NCI-H146 treated with DMSO at 0.1 percent for 48 hours (cell line): ENCODE measurements around the gene SALL1.

Experiments used
- DNase-seq: peaks from one replicate; lab custom pipeline; 2025; ENCODE audit not compliant: unreplicated experiment; lab: John Stamatoyannopoulos, UW

SALL1 gene

DNA sequence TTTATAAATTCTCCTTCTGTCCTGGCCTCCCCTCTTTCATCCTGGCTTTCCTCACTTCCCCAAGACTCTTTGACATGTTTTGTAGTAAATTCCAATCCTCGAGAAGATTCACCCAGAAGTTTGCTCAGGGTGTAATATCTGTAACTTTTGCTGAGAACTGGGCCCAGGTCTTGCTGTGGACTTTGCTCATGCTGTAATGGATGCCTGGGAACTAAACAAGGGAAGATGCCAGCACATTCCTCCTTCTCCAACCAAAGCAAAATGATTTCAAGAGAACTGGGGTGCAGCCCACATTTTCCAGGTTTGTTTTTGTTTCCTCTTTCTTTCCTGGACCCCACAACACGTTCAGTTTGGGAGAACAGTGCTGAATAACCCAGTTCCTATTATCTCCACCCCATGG lies 6.6 kb upstream of the SALL1 start:
- no peak for DNase-seq

DNA sequence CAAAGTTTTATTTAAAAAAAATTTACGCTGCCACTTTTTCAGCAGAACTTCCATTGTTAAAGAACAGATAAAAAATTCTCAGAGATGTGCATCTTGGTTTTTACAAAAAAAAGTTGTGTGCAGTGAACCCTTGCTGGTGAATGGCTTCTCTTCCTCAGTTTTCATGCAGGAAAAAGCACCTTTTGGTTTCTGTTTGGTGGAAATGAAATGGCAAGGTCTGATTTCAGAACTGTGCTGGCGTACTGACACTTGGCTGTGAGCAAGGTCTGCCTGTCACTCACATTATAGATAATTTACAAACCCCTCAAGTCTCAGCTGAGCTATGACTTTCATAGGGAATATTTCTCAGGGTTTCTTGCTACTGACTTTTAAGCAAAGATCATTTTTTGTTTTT lies 5.7 kb upstream of the SALL1 start:
- no peak for DNase-seq

DNA sequence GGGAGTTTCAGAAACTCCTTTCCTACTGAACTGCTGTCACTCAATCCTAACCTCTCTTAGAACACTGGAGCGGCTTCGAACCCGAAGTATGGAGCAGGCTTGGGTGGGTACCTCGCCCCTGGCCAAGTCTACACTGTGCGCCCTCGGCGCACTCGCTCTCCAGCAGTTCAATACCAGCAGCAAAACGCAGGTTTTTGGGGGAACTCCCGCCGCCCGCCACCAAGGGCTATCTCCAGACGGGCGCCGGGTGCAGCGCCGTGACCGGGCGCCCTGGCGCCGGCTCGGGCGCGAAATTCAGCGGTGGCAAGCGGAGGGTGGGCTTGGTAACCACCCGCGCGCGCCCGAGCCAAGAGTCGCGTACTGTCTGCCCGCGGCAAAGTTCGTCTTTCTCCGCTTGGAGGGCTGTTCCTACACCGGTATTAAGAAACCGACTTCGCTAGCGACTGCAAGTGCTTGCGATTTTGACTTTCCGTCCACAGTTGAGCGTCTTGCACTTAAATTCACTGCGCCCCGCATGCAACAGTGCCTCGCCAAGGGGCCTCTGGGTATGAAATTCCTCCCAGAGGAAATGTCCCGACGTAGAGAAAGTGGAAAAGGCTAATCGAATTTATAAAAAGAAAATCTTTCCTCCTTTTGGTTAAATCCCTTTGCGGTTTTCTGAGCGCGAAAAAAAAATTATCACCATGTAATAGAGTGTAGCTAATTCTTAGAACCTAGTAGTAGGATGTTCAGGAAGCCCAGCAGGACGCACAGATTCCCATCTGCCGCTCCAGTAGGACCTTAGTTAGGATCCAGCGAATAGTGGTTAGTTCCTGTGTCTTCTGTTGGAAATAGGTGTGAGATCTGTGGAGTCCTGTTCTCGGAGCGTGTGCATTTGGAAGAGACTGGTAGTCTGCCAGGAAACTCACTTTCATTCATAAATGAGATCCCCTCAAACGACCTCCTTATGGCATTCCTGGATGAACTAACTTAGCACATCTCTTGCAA lies 5.0 kb upstream of the SALL1 start:
- no peak for DNase-seq

DNA sequence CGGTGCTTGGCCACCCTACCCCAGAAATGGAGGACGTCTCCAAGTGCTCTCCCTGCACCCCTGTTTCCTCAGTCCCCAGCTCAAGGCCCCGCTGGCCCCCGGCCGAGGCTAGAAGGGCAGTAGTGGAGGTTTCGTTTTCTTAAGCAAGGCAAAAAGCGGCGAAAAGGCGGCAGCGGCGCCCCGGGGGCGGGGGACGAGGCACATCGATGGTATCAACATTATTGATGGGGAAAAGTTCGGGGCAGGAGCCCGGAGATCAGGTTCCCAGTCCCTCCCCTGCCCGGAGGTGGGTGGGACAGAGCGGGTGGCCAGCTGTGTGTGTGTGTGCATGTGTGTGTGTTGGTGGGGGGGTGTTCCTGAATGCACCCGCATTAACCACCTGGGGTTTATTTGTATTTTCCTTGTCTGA lies 4.1 kb upstream of the SALL1 start:
- no peak for DNase-seq

DNA sequence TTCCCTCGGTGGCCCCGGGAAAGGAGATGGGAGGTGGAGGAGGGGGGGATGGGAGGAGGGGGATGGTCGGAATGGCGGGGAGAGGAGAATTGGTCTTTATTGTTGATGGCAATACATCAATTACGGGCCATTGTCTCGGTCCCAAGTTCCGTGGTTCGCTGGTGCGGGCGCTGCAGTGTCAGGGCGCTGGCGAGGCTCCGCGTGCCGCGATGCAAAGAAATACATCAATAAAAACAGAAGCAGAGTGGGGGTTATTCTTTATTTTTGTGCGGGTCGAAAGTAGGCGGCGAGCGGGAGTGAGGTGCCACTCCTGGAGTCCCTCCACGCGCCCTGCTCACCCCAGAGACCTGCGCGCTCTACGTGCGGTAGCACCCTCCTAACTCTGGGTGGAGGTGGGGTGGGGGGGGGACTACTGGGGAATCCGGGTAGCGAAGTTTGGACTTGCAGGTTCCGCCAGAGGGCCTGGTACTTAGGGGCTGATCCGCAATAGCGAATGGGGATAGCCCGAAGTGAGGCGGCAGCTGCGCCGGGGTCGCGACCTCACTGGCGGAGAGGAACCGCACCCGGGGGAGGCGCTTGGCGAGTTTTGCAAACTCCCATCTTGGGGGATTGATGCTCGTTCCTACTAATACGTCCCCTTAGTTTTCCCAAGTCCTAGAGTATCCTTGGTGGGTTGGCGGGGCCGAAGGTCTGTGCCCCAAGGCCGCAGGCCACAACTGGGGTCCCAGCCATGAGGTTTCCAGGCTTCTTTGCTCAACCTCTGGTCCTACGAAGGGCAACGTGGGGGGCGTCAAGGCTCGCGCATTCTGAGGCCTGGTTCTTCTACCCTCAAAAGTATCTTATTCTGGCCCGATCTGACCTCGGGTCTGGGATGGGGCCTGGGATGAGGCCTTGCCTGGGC lies 3.5 kb upstream of the SALL1 start:
- no peak for DNase-seq

DNA sequence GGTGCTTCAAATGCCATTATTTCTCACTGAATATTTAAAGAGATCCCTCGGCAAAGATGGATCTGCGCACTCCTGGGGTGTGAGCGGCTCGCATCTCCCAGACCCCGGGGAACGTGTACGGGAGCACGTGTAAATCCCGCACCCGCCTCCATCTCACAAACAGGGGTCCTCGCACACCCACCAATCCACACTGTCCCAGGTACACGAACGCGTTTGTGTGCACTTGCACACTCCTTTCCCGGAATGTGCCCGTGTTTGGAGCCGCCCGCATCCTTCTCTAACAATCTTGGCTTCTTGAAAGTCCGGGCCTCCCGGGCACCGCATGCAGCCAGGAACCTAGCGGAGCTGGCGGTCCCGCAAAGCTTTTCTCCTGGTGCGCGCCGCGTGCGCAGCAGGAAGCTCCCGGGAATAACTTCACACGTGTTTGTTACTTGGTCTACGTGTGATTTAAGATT lies 2.5 kb upstream of the SALL1 start:
- DNase-seq = no peak

DNA sequence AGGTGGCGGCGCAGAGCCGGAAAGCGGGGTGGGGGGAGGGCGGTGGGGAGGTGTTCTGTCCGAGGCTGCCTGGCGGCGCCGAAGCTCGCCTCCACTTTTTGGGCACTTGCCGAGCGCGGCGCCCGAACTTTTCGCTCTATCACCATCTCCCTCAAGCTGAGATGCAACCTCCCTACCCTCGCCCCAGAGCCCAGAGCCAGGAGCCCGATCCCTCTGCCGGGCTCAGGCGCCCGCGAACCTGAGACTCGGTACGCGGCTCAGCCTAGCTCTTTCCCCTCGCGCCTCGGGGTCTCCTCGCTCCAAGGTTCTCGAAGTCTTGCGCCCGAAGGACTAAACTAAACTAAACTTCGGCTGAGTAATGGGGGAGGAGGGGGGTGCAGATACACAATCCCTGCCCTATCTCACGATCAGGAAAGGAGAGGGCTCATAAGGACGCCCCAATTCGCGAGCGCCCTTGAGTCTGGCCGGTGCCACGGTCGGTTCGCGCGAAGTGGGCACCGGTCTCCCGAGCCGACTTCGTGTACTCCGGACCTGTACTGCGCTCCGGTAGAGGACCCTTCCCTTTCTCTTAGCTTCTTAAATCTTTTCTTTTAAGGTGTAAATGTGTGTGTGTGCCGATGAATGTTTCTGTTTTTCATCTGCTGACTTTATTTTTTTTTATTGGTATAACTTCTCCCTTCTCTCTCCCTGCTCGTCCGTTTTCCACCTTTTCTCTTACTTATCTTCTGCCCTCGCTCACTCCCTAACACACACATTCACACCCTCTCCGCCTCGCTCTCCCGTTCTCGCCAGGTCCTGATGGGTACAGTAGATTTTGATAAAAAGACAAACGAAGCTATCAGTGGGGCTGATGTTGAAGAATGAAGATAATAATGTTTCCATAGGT lies 1.9 kb upstream of the SALL1 start:
- DNase-seq = no peak

DNA sequence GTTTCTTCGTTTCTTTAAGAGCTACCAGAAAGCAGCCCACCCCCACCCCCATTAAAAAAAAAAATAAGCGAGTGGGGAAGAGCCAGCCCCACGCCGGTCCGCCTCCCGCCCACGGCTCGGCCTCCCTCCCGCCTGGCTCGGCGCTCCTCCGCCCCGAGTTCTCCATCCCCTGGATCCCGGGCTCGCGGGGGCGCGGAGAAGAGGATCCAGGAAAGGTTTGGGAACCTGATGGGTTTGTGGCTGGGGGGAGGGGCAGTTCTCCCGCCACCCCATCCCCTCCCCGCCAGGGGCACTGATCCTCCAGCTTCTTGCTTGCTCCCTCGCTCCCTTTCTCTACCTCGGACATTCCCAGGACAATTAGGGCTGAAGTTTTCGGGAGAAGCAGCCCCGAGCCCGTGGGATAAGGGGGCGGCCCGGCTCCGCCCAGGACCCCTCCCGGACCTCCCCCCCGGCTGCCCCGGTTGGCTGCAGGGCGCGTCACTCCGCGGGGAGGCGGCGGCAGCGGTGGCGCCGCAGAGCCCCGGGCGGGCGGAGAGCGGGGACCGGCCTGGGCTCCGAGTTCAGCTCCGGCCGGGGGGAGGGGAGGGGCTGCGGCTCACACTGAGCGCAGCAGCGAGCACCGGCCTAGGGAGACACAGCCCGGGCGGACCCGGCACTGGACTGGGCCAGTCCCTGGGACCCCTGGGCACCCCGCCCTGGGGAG lies 1.0 kb upstream of the SALL1 start:
- peak; percentile 35 for DNase-seq

DNA sequence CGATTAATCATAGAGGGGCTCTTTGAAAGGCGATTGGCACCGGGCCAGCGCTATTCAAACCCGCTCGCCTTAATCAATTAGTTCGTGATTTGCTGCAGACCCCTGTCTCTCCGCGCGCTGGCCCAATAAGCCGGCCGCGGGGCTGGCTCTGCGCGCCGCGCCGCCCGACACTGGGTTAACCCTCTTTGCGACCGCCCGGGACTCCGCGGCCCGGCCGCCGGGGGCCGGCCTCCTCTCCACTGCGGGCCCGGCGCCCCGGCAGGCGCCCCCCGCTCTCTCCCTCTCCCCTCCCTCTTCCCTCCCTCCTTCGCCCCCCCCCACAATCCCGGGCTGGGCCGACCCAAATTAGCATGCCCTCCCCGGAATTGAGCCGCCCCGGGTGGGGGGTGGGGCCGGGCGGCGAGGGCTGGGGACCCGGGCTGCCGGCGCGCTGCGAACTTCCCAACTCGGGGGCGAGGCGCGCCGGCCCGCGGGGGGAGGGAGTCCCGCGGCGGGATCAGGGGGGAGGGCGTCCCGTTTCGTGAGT lies 428 bp upstream of the SALL1 start:
- peak; percentile 80 for DNase-seq

DNA sequence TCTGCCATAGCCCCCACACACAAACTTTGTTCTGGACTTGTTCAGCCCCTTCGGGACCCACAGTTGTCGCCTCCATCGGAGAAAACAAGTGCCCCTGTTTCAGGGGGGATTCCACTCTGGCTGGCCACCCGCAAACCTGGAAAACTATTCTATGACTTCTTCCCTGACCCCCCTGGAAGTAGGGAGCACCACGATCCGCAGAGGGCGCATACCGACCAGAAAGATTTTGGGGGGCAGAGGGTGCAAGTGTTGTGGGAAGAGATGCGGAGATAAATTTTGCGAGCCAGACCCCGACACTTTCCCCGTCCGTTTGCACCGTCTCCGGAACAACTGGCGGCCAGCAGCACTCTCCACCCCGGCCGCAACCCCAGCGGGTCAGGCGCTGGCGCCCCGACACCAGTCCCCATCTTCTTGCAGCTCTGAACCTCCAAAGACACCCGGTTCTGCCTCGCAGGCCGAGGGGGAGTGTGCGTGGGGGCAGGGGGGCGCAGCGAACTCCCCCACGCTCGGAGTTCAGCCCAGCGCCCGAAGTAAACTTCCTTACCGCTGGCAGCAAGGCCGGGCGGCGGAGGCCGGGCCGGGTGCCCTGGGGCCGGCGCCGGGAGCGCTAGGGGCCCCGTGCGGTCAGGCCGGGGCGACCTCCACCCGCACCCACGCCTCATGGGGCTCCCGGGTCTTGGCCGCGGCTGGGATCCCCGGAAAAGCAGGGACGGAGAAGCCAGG lies 744 bp downstream of the SALL1 start:
- DNase-seq = no peak

DNA sequence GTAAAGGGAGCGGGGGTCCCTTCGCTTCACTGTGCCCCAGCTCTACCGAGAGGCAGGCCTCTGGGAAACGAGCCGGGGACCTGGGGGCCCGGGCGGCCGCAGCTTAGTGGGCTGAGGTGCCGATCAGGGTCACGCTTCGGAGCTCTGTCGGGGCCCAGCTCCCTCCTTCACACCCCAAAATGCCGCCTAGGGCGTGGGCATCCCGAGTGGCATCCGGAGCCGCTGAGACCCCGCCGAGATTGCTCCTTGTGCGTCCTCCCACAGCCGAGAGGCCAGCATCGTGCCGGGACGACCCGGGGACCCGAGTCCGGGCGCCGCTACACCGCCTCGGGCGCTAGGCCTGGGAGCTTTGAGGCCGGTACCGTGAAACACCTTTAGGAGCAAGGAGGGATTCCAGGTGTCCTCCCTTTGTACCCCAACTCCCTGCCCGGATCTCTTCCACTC lies 1.3 kb downstream of the SALL1 start:
- no peak for DNase-seq

DNA sequence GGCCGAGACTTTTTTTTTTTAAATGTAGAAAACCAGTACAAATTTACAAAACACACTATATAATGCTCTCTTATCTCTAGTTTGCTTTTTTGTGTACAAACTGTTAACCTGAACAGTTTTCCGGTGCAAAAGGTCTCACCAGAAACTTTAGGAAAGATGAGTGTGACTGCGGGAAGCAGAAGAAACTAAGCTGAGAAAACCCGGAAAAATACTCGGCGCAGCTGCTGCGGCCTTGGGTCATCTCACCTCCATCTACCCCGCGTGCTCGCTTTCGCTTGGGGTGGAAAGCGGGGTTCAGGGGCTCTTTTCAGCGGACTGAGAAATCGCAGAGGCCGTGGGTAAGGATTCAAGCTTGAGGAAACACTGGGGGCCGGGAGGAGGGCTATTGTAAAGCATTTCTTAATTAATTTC lies 1.8 kb downstream of the SALL1 start:
- no peak for DNase-seq

DNA sequence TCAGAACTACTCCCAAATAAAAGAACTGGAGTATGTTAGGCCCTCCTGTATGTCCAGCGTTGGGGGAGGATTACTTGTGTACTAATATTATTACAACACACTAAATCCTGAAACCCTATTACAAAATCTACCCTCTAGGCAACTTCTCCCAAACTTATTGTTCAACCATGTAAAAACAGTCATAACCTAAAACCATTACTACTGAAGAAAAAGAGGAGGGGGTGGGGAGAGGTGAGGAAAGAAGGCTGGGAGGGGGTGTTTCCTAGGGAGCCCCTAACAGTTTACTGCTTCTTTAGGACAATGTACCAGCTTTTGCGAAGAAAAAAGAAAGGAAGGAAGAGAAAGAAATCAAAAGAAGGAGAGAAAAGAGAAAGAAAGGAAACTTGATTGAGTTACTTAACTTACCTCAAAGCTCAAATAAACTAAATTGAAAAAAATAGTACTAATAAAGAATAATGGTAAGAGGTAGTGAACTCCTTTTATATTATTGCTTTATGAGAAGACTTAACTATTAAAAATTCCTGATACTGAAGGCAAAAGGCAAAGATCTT lies 2.3 kb downstream of the SALL1 start:
- DNase-seq = no peak

DNA sequence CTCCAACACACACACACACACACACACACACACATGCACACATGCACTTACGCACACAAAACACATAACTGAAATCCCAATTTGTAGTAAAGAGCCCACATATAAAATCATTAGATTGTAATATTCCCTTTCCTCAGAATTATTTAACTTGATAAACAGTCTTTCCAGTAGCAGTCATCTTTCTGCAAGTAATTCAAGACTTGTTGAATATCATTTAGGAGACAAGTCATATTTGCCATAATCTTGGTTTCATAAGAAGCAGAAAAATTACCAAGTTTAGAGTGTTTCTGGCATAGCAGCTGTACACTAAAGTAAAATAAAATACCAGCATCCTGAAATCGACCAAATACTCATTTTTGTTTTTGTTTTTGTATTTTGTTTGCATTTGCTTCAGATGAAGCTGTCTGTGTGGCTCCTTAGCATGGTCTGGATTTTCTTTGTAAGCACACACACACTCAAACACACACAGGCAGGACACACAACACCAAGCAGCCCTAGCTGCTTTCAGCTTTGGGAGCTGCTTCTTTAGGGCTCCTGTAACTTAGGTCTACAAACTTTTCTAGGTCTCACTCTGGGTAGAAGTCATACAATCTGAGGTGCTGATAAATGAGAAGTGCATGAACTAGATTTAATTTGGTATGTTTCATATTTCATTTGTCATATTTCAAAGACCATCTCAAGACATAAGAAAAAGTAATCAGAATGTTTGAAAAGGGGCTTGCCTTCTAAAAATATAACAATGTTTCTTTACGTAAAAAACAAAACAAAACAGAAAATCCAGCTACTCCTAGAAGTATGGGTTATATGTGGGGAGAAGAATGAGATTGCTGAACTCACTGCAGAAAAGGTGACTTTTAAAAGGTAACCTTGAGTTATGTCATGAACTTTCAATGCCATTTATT lies 3.0 kb downstream of the SALL1 start:
- DNase-seq = no peak

DNA sequence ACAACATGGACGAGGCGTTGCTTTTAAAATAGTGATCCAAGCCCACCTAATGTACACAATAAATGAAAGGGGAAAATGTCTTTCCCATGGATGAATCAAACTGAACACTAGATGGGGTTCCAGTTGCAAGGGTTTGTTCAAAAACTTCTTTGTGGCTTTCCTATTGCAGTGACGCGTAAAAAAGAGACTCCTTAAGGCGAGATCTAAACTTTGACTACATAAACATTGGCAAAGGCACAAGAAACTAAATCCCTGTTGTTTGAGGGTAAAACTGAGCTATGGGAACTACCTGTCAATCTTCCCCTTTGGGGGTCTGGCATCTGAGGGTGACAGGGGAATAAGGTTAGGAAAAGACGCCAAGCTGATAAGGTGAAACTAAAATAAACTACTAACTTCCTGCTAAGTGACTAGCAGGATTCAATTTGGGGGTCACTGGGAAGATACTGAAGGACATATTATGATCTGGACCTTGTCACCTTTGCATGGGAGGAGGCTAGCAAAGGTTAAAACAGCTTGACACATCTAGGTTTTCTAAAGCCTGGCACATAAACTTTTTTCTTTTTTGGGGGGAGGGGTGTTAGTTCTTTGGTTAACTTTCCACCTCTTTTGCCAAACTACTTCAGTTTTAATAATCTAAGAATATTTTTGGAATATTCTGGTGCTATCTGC lies 4.7 kb downstream of the SALL1 start:
- DNase-seq = no peak

DNA sequence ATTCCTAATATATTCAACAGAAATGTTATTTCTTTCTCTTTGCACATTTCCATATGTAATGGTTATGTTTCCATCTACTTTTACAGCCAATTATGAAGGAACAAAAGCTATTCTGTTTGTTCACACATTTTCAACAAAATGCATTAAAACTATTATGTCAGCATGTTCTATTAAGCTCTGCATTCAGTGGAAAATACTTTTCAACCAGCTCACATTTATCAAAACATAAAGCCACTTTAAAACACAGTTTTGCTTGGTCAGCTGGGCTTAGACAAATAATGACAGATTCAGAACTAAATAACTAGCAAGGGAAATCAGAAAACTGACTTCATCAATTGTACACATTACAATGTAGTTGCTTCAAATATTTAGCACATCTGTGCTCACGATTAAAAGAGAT lies 6.9 kb downstream of the SALL1 start:
- peak; percentile 34 for DNase-seq

DNA sequence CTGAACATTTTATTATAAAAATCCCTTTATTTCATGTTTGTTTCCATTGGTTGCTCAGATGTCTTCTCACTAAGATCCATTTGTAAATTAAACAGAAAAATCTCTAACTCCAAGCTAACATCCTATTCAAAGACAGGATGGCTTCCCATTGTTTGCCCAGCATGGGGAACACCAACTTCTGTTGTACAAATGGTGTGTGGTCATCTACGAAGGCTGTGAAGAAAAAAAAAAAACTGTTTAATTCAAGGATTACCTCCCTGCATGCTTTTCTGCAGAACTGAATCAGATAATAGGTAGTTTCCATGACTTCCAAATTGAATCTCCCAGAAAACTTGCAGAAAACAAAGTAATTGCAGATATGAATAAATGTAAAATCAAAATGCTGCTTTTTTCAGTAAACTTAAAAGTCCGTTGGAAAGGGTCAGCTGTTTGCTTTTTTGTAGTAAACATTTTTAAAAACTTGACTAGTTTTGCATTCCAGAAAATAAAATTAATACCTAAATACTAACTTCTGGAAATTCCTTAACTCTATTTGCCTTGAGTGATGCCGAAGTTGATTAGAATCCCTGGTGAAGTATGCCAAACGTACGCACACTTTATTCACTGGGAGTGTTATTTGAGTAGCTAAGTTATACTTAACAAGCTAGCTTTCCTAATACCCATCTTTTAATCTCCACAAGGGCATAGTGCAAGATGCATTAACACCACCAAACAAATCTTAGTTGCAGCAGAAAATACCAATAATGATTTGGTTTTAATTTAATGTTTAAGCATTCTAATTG lies 7.7 kb downstream of the SALL1 start:
- no peak for DNase-seq
